ENCODE data around the gene CACNA1C.

CACNA1C gene

GRCh38 chr12:2283480-2283879 lies 230.7 kb downstream of the CACNA1C start:
- no peak for DNase-seq (ENCODE audit: low read depth)

GRCh38 chr12:2283916-2284315 lies 231.1 kb downstream of the CACNA1C start:
- no peak for DNase-seq (ENCODE audit: low read depth)

GRCh38 chr12:2284321-2284813 lies 231.6 kb downstream of the CACNA1C start:
- DNase-seq (ENCODE audit: low read depth), result no peak

GRCh38 chr12:2284857-2285256 lies 232.1 kb downstream of the CACNA1C start:
- DNase-seq (ENCODE audit: low read depth), result no peak

- DNase-seq (ENCODE audit: low read depth), result no peak
Measured at GRCh38 chr12:2285462-2285861, 232.7 kb downstream of the CACNA1C start.

GRCh38 chr12:2286047-2286446 lies 233.3 kb downstream of the CACNA1C start:
- no peak for DNase-seq (ENCODE audit: low read depth)

- no peak for DNase-seq (ENCODE audit: low read depth)
Measured at GRCh38 chr12:2286461-2287131, 233.8 kb downstream of the CACNA1C start.

GRCh38 chr12:2287151-2287550 lies 234.4 kb downstream of the CACNA1C start:
- DNase-seq (ENCODE audit: low read depth), result no peak

- no peak for DNase-seq (ENCODE audit: low read depth)
Measured at GRCh38 chr12:2287589-2287988, 234.8 kb downstream of the CACNA1C start.

- no peak for DNase-seq (ENCODE audit: low read depth)
Measured at GRCh38 chr12:2288001-2288400, 235.2 kb downstream of the CACNA1C start.

- no peak for DNase-seq (ENCODE audit: low read depth)
Measured at GRCh38 chr12:2288471-2288870, 235.7 kb downstream of the CACNA1C start.

GRCh38 chr12:2288875-2289274 lies 236.1 kb downstream of the CACNA1C start:
- DNase-seq (ENCODE audit: low read depth), result no peak

GRCh38 chr12:2289525-2289924 lies 236.7 kb downstream of the CACNA1C start:
- no peak for DNase-seq (ENCODE audit: low read depth)

GRCh38 chr12:2290091-2290490 lies 237.3 kb downstream of the CACNA1C start:
- DNase-seq (ENCODE audit: low read depth), result no peak

GRCh38 chr12:2290516-2291065 lies 237.8 kb downstream of the CACNA1C start:
- no peak for DNase-seq (ENCODE audit: low read depth)

- no peak for DNase-seq (ENCODE audit: low read depth)
Measured at GRCh38 chr12:2291182-2291832, 238.5 kb downstream of the CACNA1C start.

GRCh38 chr12:2291947-2292346 lies 239.2 kb downstream of the CACNA1C start:
- DNase-seq (ENCODE audit: low read depth), result no peak

- no peak for DNase-seq (ENCODE audit: low read depth)
Measured at GRCh38 chr12:2292560-2292959, 239.8 kb downstream of the CACNA1C start.

GRCh38 chr12:2294651-2295475 lies 242.1 kb downstream of the CACNA1C start:
- no peak for DNase-seq (ENCODE audit: low read depth)

GRCh38 chr12:2295941-2296461 lies 243.2 kb downstream of the CACNA1C start:
- no peak for DNase-seq (ENCODE audit: low read depth)

- no peak for DNase-seq (ENCODE audit: low read depth)
Measured at GRCh38 chr12:2297004-2297403, 244.2 kb downstream of the CACNA1C start.

- no peak for DNase-seq (ENCODE audit: low read depth)
Measured at GRCh38 chr12:2297658-2298057, 244.9 kb downstream of the CACNA1C start.

Measured in stimulated activated CD8-positive, alpha-beta memory T cell treated with anti-CD3 and anti-CD28 coated beads, Interleukin-15, amount 100 ng/mL, for 24 hours (primary cell).